H9 (cell line): ENCODE data around the gene KCNG2. TPM values are rescaled to one million over a fixed set of nuclear protein-coding genes. Genes with fewer than 3 reads are reported as not detected.

Source experiments
- DNase-seq: peaks from one replicate; pipeline ENCODE4 v3.0.0-alpha.2; 2017
- H2AFZ ChIP-seq: one replicate; pipeline ENCODE4 v1.6.1; 2013; ENCODE audit warnings: mild to moderate bottlenecking, low read length, control low read depth, moderate library complexity
- H2AK5ac ChIP-seq: 2 replicates; pipeline ENCODE4 v1.6.1; 2013; ENCODE audit warnings: low read length, control low read depth, mixed read lengths; ENCODE audit not compliant: insufficient read length
- H2BK120ac ChIP-seq: one replicate; pipeline ENCODE4 v1.6.1; 2013; ENCODE audit warnings: low read depth, mild to moderate bottlenecking, low read length, control low read depth, inconsistent platforms; ENCODE audit not compliant: poor library complexity, severe bottlenecking
- H2BK12ac ChIP-seq: 2 replicates; pipeline ENCODE4 v1.6.1; 2013; ENCODE audit warnings: low read length, control low read depth, mixed read lengths, low read depth; ENCODE audit not compliant: insufficient read length
- H2BK15ac ChIP-seq: 2 replicates; pipeline ENCODE4 v1.6.1; 2013; ENCODE audit warnings: low read depth, low read length, control low read depth
- H2BK20ac ChIP-seq: one replicate; pipeline ENCODE4 v1.6.1; 2013; ENCODE audit warnings: low read depth, mild to moderate bottlenecking, low read length, control low read depth, inconsistent platforms; ENCODE audit not compliant: poor library complexity, severe bottlenecking
- H2BK5ac ChIP-seq: 2 replicates; pipeline ENCODE4 v1.6.1; 2013; ENCODE audit warnings: low read length, control low read depth, mixed read lengths; ENCODE audit not compliant: insufficient read length
- H3K14ac ChIP-seq: 2 replicates; pipeline ENCODE4 v1.6.1; 2013; ENCODE audit warnings: low read length, control low read depth; ENCODE audit not compliant: insufficient read depth
- H3K18ac ChIP-seq: 2 replicates; pipeline ENCODE4 v1.6.1; 2013; ENCODE audit warnings: low read depth, mild to moderate bottlenecking, mixed read lengths, low read length, control low read depth; ENCODE audit not compliant: insufficient read length
- H3K23ac ChIP-seq: 2 replicates; pipeline ENCODE4 v1.6.1; 2013; ENCODE audit warnings: low read length, control low read depth, mixed read lengths, low read depth; ENCODE audit not compliant: insufficient read length
- H3K23me2 ChIP-seq: 2 replicates; pipeline ENCODE4 v1.6.1; 2013; ENCODE audit warnings: low read depth, mild to moderate bottlenecking, mixed read lengths, low read length, control low read depth; ENCODE audit not compliant: insufficient read length, poor library complexity, severe bottlenecking
- H3K27ac ChIP-seq: 2 replicates; pipeline ENCODE4 v1.5.1; 2013; ENCODE audit warnings: low read length, control low read depth, mixed read lengths, low read depth; ENCODE audit not compliant: insufficient read length
- H3K27me3 ChIP-seq: 2 replicates; pipeline ENCODE4 v1.6.1; 2013; ENCODE audit warnings: low read length, control low read depth, inconsistent platforms; ENCODE audit not compliant: insufficient read depth
- H3K4ac ChIP-seq: 2 replicates; pipeline ENCODE4 v1.6.1; 2013; ENCODE audit warnings: low read depth, mild to moderate bottlenecking, control low read depth, inconsistent platforms, low read length, moderate library complexity
- H3K4me1 ChIP-seq: 2 replicates; pipeline ENCODE4 v1.6.1; 2013; ENCODE audit warnings: low read length, control low read depth, inconsistent platforms; ENCODE audit not compliant: insufficient read depth
- H3K4me2 ChIP-seq: 2 replicates; pipeline ENCODE4 v1.6.1; 2013; ENCODE audit warnings: low read length, control low read depth, mixed read lengths; ENCODE audit not compliant: insufficient read length, insufficient read depth
- H3K56ac ChIP-seq: 2 replicates; pipeline ENCODE4 v1.6.1; 2013; ENCODE audit warnings: low read depth, mild to moderate bottlenecking, mixed read lengths, low read length, control low read depth; ENCODE audit not compliant: insufficient read length
- H3K79me1 ChIP-seq: 2 replicates; pipeline ENCODE4 v1.6.1; 2013; ENCODE audit warnings: low read depth, mild to moderate bottlenecking, moderate library complexity, low read length, control low read depth, inconsistent platforms; ENCODE audit not compliant: insufficient read depth, poor library complexity, severe bottlenecking
- H3K79me2 ChIP-seq: 2 replicates; pipeline ENCODE4 v1.6.1; 2013; ENCODE audit warnings: low read length, control low read depth, inconsistent platforms; ENCODE audit not compliant: insufficient read depth
- H3K9ac ChIP-seq: 2 replicates; pipeline ENCODE4 v1.6.1; 2013; ENCODE audit warnings: low read length, control low read depth, mixed read lengths; ENCODE audit not compliant: insufficient read length; ENCODE audit errors: extremely low read depth
- H3K9me3 ChIP-seq: one replicate; pipeline ENCODE4 v1.6.1; 2013; ENCODE audit warnings: low read depth, low read length, inconsistent platforms; ENCODE audit not compliant: control insufficient read depth
- H3T11ph ChIP-seq: one replicate; pipeline ENCODE4 v1.6.1; 2013; ENCODE audit warnings: mild to moderate bottlenecking, low read length, control low read depth, inconsistent platforms
- H4K20me1 ChIP-seq: one replicate; pipeline ENCODE4 v1.6.1; 2013; ENCODE audit not compliant: control insufficient read depth, insufficient read length, insufficient read depth
- H4K5ac ChIP-seq: 2 replicates; pipeline ENCODE4 v1.6.1; 2013; ENCODE audit warnings: low read depth, mild to moderate bottlenecking, mixed read lengths, low read length, control low read depth; ENCODE audit not compliant: insufficient read length
- H4K8ac ChIP-seq: replicated peaks from 2 replicates; pipeline ENCODE4 v1.6.1; 2013; ENCODE audit warnings: low read length, control low read depth, mixed read lengths, low read depth; ENCODE audit not compliant: insufficient read length
- H4K91ac ChIP-seq: 2 replicates; pipeline ENCODE4 v1.6.1; 2013; ENCODE audit warnings: low read depth, mild to moderate bottlenecking, moderate library complexity, mixed read lengths, low read length, control low read depth; ENCODE audit not compliant: insufficient read length
- H3K27ac Mint-ChIP-seq, 3 experiments: 2 replicates in 2 of 3; 3 replicates in 1 of 3; pipeline ENCODE4 v1.8.0; 2020 to 2021; ENCODE audit warnings: mixed read lengths in 3 of 3, mild to moderate bottlenecking in 1 of 3, moderate library complexity in 1 of 3
- H3K27me3 Mint-ChIP-seq: 2 replicates; pipeline ENCODE4 v1.8.0; 2021; ENCODE audit warnings: low read depth, mild to moderate bottlenecking, moderate library complexity, mixed read lengths
- H3K36me3 Mint-ChIP-seq, 3 experiments: 2 replicates in 2 of 3; 3 replicates in 1 of 3; pipeline ENCODE4 v1.8.0; 2020 to 2021; ENCODE audit warnings: low read depth in 3 of 3, mixed read lengths in 3 of 3; ENCODE audit not compliant: insufficient read depth in 1 of 3
- H3K4me1 Mint-ChIP-seq, 2 experiments: 2 replicates each; pipeline ENCODE4 v1.8.0; 2020; ENCODE audit warnings: mixed read lengths in 2 of 2
- H3K4me3 Mint-ChIP-seq, 2 experiments: 2 replicates in 1 of 2; 3 replicates in 1 of 2; pipeline ENCODE4 v1.8.0; 2020 to 2021; ENCODE audit warnings: mild to moderate bottlenecking in 2 of 2, mixed read lengths in 2 of 2, moderate library complexity in 1 of 2
- H3K9me3 Mint-ChIP-seq, 2 experiments: 2 replicates in 1 of 2; 3 replicates in 1 of 2; pipeline ENCODE4 v1.8.0; 2020; ENCODE audit warnings: mild to moderate bottlenecking in 2 of 2, mixed read lengths in 2 of 2, moderate library complexity in 1 of 2
- CTCF ChIP-seq: fragments of 200-600 bp; sonication (generic); conservative IDR thresholded peaks from 3 replicates; pipeline ENCODE4 v1.8.0; 2021; ENCODE audit warnings: antibody characterized with exemption, mild to moderate bottlenecking
- WGBS: extraction: QIAGEN DNeasy Blood & Tissue Kit; methylation state at CpG from one replicate; pipeline ENCODE4 v1.1.7; 2013; ENCODE audit warnings: missing lambda C conversion rate, low lambda C conversion rate, mixed read lengths; ENCODE audit not compliant: insufficient read length; ENCODE audit errors: extremely low coverage; 5-methylcytosine and 5-hydroxymethylcytosine counted together
- total RNA-seq: library from RNA; stranded (reverse); gene quantifications from 2 replicates; pipeline ENCODE4 v1.2.1, GENCODE V29; 2021

KCNG2 gene
- total RNA-seq, 1 experiment from 2014 or later: 0.15 TPM

GRCh38 chr18:79868811-79869541 lies 71.2 kb downstream of the KCNG2 start:
- no peak overlapping the region for H3K4me3 Mint-ChIP-seq
- Histone ChIP-seq H3K23ac (no peak overlapping the region), H3K79me1 (no peaks in the 10 kb centered on the region), H2BK12ac (no peak overlapping the region), H4K91ac (no peak overlapping the region), H3K4me2 (no peak overlapping the region), H3K56ac (no peak overlapping the region), H3K79me2 (no peaks in the 10 kb centered on the region), H3K14ac (no peak overlapping the region; the same call in 1 of the 2 replicates), H3K9ac (no peak overlapping the region), H2BK120ac (no peak overlapping the region), H3K4me1 (no peaks in the 10 kb centered on the region), H4K20me1 (no peaks in the 10 kb centered on the region), H2BK5ac (no peak overlapping the region), H2AK5ac (no peak overlapping the region), H3K4ac (no peak overlapping the region), H3K18ac (no peak overlapping the region), H3K9me3 (no peaks in the 10 kb centered on the region), H2AFZ (no peak overlapping the region), H3T11ph (no peak overlapping the region), H3K23me2 (no peaks in the 10 kb centered on the region), H2BK20ac (no peak overlapping the region), H4K5ac (no peak overlapping the region), H2BK15ac (no peak overlapping the region), H3K27me3 (no peaks in the 10 kb centered on the region), H3K27ac (no peak overlapping the region), H4K8ac (no peak overlapping the region)
- no peaks in the 10 kb centered on the region for H3K9me3 Mint-ChIP-seq
- no peak for DNase-seq
- peaks cover 0 to 9% of the 10 kb centered on the region in 2 experiments; a peak in 2 of 4 replicates for H3K4me1 Mint-ChIP-seq
- H3K27ac Mint-ChIP-seq: no peak overlapping the region
- TF ChIP-seq CTCF: no peak
- H3K36me3 Mint-ChIP-seq: no peaks in the 10 kb centered on the region
- H3K27me3 Mint-ChIP-seq: no peaks in the 10 kb centered on the region; the same call in 1 of the 2 replicates
- no CpG with 5 or more reads among the region's 32 CpGs for WGBS
